ENCODE results near the gene TJP1.
"Not testable (repeated sequence)": the region's sequence is repeated elsewhere in the genome, so short reads cannot be mapped to it uniquely, and the experiment has no call there.

The TJP1 gene

DNA sequence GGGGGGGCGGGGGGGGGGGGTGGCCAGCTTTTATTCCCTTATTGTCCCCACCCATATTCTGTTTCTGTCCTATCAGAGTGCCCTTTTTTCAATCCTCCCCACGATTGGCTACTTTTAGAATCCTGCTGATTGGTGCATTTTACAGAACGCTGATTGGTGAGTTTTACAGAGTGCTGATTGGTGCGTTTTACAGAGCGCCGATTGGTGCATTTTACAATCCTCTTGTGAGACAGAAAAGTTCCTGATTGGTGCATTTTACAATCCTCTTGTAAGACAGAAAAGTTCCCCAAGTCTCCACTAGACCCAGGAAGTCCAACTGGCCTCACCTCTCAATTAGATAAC lies 164.8 kb downstream of the TJP1 start:
- DNase-seq (ENCODE audit: low read depth) = not testable (repeated sequence)

DNA sequence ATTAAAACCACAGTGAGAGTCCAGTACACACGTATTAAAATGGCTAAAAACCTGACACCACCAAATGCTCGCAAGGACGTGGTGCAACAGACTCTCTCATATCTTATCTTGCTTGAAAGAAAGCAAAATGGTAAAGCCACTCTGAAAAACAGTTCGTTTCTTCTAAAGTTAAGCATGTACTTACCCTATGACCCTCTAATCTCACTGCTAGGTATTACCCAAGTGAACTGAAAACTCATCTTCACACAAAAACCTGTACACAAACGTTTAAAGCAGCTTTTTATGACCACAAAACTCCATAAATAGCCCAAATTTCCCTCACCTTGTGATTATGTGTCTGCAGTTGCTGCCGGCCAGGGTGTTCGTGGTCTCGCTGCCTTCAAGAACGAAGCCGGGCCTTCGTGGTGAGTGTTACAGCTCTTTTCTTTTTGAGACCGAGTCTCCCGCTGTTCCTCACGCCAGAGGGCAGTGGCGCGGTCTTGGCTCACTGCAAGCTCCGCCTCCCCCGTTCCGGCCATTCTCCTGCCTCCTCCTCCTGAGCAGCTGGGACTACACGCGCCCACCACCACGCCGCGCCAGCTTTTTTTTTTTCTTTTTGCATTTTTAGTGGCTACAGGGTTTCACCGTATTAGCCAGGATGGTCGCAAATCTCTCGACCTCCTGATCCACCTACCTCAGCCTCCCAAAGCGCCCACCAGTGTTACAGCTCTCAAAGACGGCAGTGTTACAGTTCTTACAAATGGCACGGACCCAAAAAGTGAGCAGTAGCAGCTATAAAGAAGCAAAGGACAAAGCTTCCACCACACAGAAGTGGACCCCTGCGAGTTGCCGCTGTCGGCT lies 165.4 kb downstream of the TJP1 start:
- no peak for DNase-seq (ENCODE audit: low read depth)

DNA sequence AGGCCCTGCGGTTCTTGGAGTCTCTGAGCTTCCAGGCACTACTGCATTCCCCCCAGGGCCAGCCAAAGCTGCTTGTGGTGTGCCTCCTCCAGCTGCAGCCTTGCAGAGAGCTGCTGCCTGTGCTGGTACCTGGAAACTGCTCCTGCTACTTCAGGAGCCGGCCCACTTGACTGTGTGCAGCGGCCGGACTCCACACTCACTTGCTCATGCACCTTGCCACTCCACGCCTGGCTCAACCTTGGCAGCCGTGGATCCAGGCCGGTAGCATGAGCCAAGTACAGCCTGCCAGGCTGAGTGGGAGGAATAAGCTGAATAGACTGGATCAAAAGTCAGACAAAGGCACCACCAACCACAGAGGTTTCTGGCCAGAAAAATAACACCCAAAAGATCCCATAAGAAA lies 169.7 kb downstream of the TJP1 start:
- DNase-seq (ENCODE audit: low read depth) = no peak

DNA sequence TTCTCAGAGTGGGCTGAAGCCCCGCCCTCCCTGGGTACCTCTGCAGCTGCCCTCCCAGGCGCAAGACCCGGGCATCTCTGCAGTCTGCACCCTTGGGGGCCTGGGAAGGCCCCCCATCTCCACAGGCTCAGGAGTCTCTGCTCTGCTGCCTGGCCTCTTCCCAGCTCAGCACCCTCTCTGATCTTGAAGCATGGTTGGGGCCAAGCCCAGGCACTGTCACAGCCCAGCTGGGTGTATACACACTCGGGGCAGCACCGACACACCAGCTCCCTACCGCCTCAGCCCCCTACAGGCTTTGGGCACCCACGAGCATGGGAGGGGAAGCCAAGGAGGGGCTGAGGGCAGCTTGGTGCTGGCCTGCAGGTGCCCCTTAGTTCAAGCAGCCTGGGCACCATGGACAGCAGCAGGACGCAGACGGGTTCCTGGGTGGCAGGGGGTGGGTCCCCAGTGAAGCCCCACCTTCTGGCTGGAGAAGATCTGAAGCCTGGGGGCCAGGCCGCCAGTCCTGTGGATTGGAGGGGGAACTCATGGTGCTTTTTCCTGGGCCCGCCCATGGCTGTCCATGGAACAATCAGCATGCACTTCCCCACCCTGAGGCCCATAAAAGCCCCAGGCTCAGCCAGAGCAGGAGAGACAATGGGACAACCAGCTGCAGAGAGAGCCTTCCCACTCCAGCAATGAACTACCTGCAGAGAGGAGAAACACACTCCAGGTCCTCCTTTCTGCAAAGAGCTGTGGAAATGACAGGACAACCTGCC lies 170.6 kb downstream of the TJP1 start:
- DNase-seq (ENCODE audit: low read depth) = no peak
